Transverse colon (tissue), 3 donors: Measurements from ENCODE around the gene HEPN1.

ENCODE experiments used
- CTCF ChIP-seq, 5 experiments: fragments of 200-600 bp in 3 of 5; fragments of 450-650 bp in 2 of 5; sonication (generic) in 3 of 5; IDR thresholded peaks; 1 replicate in 2 of 5; 2 replicates in 3 of 5; pipeline ENCODE4 v1.5.1; 2016 to 2017; ENCODE audit warnings: antibody characterized with exemption in 5 of 5, inconsistent platforms in 3 of 5, mild to moderate bottlenecking in 2 of 5, moderate library complexity in 1 of 5
- POLR2A ChIP-seq: fragments of 450-650 bp; IDR thresholded peaks from one replicate; pipeline ENCODE4 v1.6.1; 2016; ENCODE audit warnings: antibody characterized with exemption, mild to moderate bottlenecking, moderate library complexity

DNA sequence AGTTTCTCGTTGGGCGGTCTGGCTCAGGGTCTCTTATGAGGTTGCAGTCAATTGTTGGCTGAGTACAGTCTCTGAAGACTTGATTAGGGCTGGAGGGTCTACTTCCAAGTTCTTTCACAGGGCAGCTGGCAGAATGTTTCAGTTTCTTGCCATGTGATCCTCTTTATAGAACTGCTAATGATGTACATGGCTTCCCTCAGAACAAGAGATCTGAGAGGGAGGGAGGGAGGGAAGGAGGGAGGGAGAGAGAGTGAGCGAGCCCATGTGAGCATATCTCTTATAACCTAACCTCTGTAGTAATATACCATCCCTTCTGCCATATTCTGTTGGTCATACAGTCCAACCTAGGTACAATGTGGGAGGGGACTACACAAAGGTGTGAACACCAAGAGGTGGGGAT lies 32.3 kb downstream of the HEPN1 start:
- TF ChIP-seq POLR2A (no peak), CTCF (IDR thresholded peaks at IDR 0.05) (no peak)
